OCI-LY7 (cell line): ENCODE measurements around the gene NOX3.

Experiments
- CTCF ChIP-seq: fragments of 200-600 bp; sonication (generic); conservative IDR thresholded peaks from 2 replicates; pipeline ENCODE4 v1.5.1; 2014; ENCODE audit warnings: mild to moderate bottlenecking, antibody characterized with exemption, low read length, moderate library complexity, mixed read lengths
- EZH2phosphoT487 ChIP-seq: fragments of 200-600 bp; sonication (generic); IDR thresholded peaks from 2 replicates; pipeline ENCODE4 v1.6.1; 2018; ENCODE audit warnings: low read depth, borderline replicate concordance, mild to moderate bottlenecking, mixed run types, antibody characterized with exemption, low read length, moderate library complexity, mixed read lengths

GRCh38 chr6:155399745-155400653 lies 55.6 kb downstream of the NOX3 start:
- no peak for TF ChIP-seq CTCF
- TF ChIP-seq EZH2phosphoT487 = no peak
